ENCODE results near the gene KCNIP2.

- TF ChIP-seq CTCF (IDR thresholded peaks at IDR 0.05) = no peak
- TF ChIP-seq POLR2A (IDR thresholded peaks at IDR 0.05) = no peak
These were observed 37.6 kb upstream of the KCNIP2 start for GRCh38 chr10:101881036-101881774.
